HG03196 (cell line): ENCODE measurements around the gene HDAC1.
"Not testable (repeated sequence)": the region's sequence is repeated elsewhere in the genome, so short reads cannot be mapped to it uniquely, and the experiment has no call there.

ENCODE experiments used
- ATAC-seq: cut with Tn5 transposase; IDR thresholded peaks from one replicate; pipeline ENCODE4 v1.9.1; 2021; ENCODE audit not compliant: unreplicated experiment

Gene HDAC1

GRCh38 chr1:32273391-32274208 lies 18.3 kb upstream of the HDAC1 start:
- no peak for ATAC-seq

GRCh38 chr1:32274646-32275340 lies 17.1 kb upstream of the HDAC1 start:
- ATAC-seq, result no peak

DNA sequence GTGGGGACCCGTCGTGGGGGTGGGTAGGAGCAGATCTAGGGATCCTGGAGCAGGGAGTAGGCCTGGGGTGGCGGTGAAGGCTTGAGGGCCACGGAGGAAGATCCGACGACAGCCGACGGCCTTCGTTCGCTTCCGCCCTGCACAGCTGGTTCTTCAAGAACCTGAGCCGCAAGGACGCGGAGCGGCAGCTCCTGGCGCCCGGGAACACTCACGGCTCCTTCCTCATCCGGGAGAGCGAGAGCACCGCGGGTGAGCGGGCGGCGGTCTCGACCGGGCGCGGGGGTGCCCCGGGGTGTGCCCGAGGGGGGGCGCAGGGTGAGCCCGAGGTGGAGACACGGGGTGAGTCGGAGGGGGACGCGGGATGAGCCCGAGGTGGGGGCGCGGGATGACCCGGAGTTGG lies 16.5 kb upstream of the HDAC1 start:
- no peak for ATAC-seq

DNA sequence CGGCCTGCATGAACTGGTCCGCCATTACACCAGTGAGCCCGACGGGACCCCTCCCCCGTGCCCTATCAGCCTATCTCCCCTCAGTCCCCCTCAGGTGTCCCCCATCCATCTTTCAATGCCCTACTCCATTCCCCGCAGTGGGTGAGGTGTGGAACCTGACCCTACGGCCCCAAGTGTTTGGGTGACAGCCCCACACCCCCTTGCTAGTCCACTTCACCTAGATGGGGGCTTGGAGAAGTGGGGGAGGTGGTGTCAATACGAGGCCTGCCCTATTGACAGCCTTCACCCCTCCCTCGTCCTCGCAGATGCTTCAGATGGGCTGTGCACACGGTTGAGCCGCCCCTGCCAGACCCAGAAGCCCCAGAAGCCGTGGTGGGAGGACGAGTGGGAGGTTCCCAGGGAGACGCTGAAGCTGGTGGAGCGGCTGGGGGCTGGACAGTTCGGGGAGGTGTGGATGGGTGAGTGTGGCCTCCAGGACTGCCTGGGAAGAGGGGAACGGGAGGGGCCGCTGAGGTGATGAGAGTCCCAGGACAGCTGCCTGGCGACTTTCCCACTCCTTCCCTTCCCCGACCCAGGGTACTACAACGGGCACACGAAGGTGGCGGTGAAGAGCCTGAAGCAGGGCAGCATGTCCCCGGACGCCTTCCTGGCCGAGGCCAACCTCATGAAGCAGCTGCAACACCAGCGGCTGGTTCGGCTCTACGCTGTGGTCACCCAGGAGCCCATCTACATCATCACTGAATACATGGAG lies 15.7 kb upstream of the HDAC1 start:
- no peak for ATAC-seq

- not testable (repeated sequence) for ATAC-seq
Measured at GRCh38 chr1:32284777-32285176, 7.1 kb upstream of the HDAC1 start.

- no peak for ATAC-seq
Measured at GRCh38 chr1:32285658-32286057, 6.2 kb upstream of the HDAC1 start.

GRCh38 chr1:32286763-32287162 lies 5.1 kb upstream of the HDAC1 start:
- ATAC-seq, result no peak

- no peak for ATAC-seq
Measured at GRCh38 chr1:32289256-32289655, 2.6 kb upstream of the HDAC1 start.

GRCh38 chr1:32291145-32291707 lies 657 bp upstream of the HDAC1 start:
- no peak for ATAC-seq

DNA sequence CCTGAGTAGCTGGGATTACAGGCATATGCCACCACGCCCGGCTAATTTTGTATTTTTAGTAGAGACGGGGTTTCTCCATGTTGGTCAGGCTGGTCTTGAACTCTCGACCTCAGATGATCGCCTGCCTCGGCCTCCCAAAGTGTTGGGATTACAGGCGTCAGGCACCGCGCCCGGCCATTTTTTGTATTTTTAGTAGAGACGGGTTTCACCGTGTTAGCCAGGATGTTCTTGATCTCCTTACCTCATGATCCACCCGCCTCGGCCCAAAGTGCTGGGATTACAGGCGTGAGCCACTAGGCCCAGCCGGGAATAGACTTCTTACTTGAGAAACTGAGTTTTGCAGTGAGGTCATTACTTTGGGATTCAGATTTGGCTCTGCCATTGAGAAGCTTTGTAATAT lies 6.3 kb downstream of the HDAC1 start:
- ATAC-seq, result not testable (repeated sequence)

DNA sequence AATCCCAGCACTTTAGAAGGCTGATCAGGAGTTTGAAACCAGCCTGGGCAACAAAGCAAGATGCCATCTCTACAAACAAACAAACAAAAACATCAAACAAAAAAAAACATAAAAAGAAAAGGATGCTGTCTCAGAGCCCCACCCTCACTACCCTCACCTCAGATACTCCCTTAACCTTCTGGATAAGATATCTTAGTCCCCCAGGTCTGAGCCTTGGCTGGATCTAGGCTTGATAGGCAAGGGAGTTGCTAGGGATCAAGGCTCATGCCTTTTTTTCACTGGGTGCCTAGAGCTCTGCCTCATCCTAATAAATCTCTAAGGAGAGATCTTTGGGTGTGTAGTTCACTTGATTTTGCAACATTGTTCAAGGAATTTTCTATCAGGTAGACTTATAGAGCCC lies 7.4 kb downstream of the HDAC1 start:
- no peak for ATAC-seq

DNA sequence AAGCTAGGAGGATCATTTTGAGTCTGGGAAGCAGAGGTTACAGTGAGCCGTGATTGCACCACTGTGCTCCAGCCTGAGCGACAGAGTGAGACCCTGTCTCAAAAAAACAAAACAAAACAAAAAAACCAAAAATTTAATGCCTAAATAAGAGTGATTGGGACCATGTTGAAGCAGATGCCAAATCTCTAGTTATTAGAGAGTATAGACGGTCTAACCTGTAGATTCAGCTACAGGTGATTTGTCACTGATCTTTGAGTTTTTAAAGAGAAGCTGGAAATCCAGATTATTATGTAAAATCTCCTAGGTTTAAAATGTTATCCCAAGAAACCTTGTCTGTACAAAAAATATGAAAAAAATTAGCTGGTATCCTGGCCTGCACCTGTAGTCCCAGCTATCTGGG lies 11.5 kb downstream of the HDAC1 start:
- no peak for ATAC-seq

GRCh38 chr1:32303997-32304622 lies 12.2 kb downstream of the HDAC1 start:
- no peak for ATAC-seq

- ATAC-seq, result no peak
Measured at GRCh38 chr1:32305310-32305709, 13.4 kb downstream of the HDAC1 start.

- no peak for ATAC-seq
Measured at GRCh38 chr1:32307324-32307723, 15.4 kb downstream of the HDAC1 start.

DNA sequence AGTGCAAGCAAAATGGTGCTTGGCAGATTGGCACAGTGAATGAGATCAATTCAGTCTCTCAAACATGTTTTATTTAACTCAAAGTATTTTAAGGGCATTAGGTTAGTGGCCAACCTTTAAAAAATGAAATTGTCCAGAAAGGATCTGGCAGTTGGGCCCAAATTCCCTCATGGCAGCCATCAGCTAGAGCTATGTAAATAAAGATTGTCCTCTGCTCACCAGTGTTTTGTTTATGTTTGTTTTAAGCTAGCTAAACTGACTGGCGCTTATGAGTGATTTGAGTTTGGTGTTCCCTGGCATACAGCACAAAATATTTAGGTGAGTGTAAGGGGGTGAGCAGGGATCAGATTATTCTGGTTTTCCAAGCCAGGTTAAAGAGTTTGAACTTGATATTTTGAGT lies 18.1 kb downstream of the HDAC1 start:
- ATAC-seq, result no peak

- no peak for ATAC-seq
Measured at GRCh38 chr1:32311709-32312393, 20.0 kb downstream of the HDAC1 start.

DNA sequence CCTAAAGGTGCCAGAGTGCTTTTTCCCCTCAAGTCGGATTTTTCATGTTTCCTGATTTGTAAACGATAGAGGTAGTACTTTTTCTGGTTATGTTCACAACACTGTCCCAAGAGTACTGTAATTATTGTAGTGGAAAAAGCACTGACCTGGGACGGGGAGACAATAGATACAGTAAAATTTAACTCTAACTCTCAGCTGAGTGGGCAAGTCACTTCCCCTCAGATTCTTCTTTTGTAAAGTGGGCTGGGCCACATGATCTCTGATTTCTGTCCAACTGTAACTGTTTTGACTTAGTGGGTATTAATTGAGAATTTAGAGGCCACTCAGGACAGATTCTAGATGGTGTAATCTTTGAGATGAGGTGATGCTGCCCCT lies 25.0 kb downstream of the HDAC1 start:
- no peak for ATAC-seq

GRCh38 chr1:32318127-32318869 lies 26.4 kb downstream of the HDAC1 start:
- no peak for ATAC-seq
